K562 (cell line): ENCODE measurements around the gene TTC27. TPM values are rescaled to one million over a fixed set of nuclear protein-coding genes. Genes with fewer than 3 reads are reported as not detected.

ENCODE experiments used
- ATAC-seq: fragments of 200-7000 bp; cut with Tn5 transposase; 3 replicates; pipeline ENCODE4 v1.9.1; 2020; ENCODE audit warnings: moderate library complexity
- BruUV-seq: library from RNA; stranded (reverse); fragments of 400-500 nt; replicated peaks from 2 replicates; lab custom pipeline; 2021; lab: Mats Ljungman, UMichigan
- CTCF ChIA-PET: fragments of 300-600 bp; formaldehyde crosslinking; extraction: SDS; loops from one replicate; lab custom pipeline; 2021; ENCODE audit warnings: low intra/inter-chr PET ratio; lab: Yijun Ruan, JAX
- POLR2A ChIA-PET: fragments of 300-600, 350-650 bp; sonication (Branson Sonifier 250); formaldehyde crosslinking; extraction: SDS; loops from one replicate; lab custom pipeline; 2021; ENCODE audit warnings: antibody characterized with exemption, inconsistent platforms; lab: Yijun Ruan, JAX
- DNase-seq, 4 experiments: peaks; one replicate each; pipeline versions ENCODE4 v3.0.0 to v3.0.0-alpha.2; 2011 to 2018; ENCODE audit warnings: low spot score in 3 of 4, mixed read lengths in 3 of 4; ENCODE audit errors: extremely low read depth in 1 of 4
- FAIRE-seq: peaks from 2 replicates; lab custom pipeline; 2011; peaks lifted over from hg19 to GRCh38; lab: Jason Lieb, UNC
- H2AFZ ChIP-seq: 2 replicates; pipeline ENCODE4 v1.6.0; 2011; ENCODE audit warnings: low read depth, low read length, control low read depth, inconsistent platforms
- H3K27ac ChIP-seq: fragments of 200-600 bp; 3 replicates; pipeline ENCODE4 v1.8.0; 2011; ENCODE audit warnings: low read depth, mild to moderate bottlenecking, control low read depth, inconsistent platforms, low read length, moderate library complexity, mixed read lengths; ENCODE audit errors: extremely low read depth
- H3K27me3 ChIP-seq, 2 experiments: fragments of 300-600 bp in 1 of 2; 2 replicates in 1 of 2; 3 replicates in 1 of 2; pipeline versions ENCODE4 v1.6.0 to v1.8.0; 2011; ENCODE audit warnings: inconsistent platforms in 2 of 2, low read length in 2 of 2, mild to moderate bottlenecking in 1 of 2, mixed read lengths in 1 of 2, moderate library complexity in 1 of 2; ENCODE audit not compliant: control insufficient read depth in 2 of 2, insufficient read depth in 2 of 2
- H3K36me3 ChIP-seq: fragments of 300-600 bp; 3 replicates; pipeline ENCODE4 v1.8.0; 2011; ENCODE audit warnings: mild to moderate bottlenecking, low read length, inconsistent platforms; ENCODE audit not compliant: control insufficient read depth, insufficient read depth
- H3K4me1 ChIP-seq, 2 experiments: fragments of 200-600 bp in 1 of 2; replicated peaks in 1 of 2; 2 replicates in 1 of 2; 3 replicates in 1 of 2; pipeline versions ENCODE4 v1.5.1 to v1.8.0; 2011; ENCODE audit warnings: inconsistent platforms in 2 of 2, low read length in 2 of 2, mild to moderate bottlenecking in 1 of 2, mixed read lengths in 1 of 2, moderate library complexity in 1 of 2; ENCODE audit not compliant: control insufficient read depth in 2 of 2, insufficient read depth in 2 of 2
- H3K4me2 ChIP-seq: 2 replicates; pipeline ENCODE4 v1.6.1; 2011; ENCODE audit warnings: low read length, control low read depth, inconsistent platforms, mixed read lengths; ENCODE audit not compliant: insufficient read depth
- H3K4me3 ChIP-seq: fragments of 200-600 bp; sonication (generic), shearing (Covaris generic); 2 replicates; pipeline ENCODE4 v1.5.1; 2016; ENCODE audit warnings: control low read depth, inconsistent platforms
- H3K79me2 ChIP-seq: fragments of 200-600 bp; 3 replicates; pipeline ENCODE4 v1.8.0; 2011; ENCODE audit warnings: low read length, inconsistent platforms; ENCODE audit not compliant: control insufficient read depth, insufficient read depth
- H3K9ac ChIP-seq, 2 experiments: 2 replicates each; pipeline versions ENCODE4 v1.6.0 to v1.6.1; 2011; ENCODE audit warnings: low read depth in 2 of 2, low read length in 2 of 2, control low read depth in 1 of 2, inconsistent platforms in 1 of 2, mild to moderate bottlenecking in 1 of 2, mixed read lengths in 1 of 2; ENCODE audit not compliant: insufficient read depth in 1 of 2
- H3K9me1 ChIP-seq: one replicate; pipeline ENCODE4 v1.6.0; 2011; ENCODE audit warnings: inconsistent platforms, mild to moderate bottlenecking, low read length, moderate library complexity; ENCODE audit not compliant: control insufficient read depth, insufficient read depth
- H3K9me3 ChIP-seq: replicated peaks from 2 replicates; pipeline ENCODE4 v1.5.1; 2011; ENCODE audit warnings: low read depth, low read length, inconsistent platforms; ENCODE audit not compliant: control insufficient read depth, insufficient read depth
- H4K20me1 ChIP-seq: replicated peaks from 2 replicates; pipeline ENCODE4 v1.6.1; 2011; ENCODE audit warnings: low read length, inconsistent platforms, mixed read lengths; ENCODE audit not compliant: control insufficient read depth, insufficient read depth
- CCNT2 ChIP-seq: IDR thresholded peaks from 2 replicates; pipeline ENCODE4 v1.6.1; 2011; ENCODE audit warnings: borderline replicate concordance, low read depth, mild to moderate bottlenecking, moderate library complexity, mixed read lengths, low read length; ENCODE audit not compliant: insufficient read length; ENCODE audit errors: extremely low read depth
- E2F6 ChIP-seq, 2 experiments: IDR thresholded peaks; 2 replicates each; pipeline ENCODE4 v1.6.1; 2011; ENCODE audit warnings: borderline replicate concordance in 1 of 2, control low read depth in 1 of 2, low read depth in 1 of 2, low read length in 1 of 2, mild to moderate bottlenecking in 1 of 2, mixed read lengths in 1 of 2, moderate library complexity in 1 of 2; ENCODE audit not compliant: insufficient read depth in 1 of 2, insufficient read length in 1 of 2, poor library complexity in 1 of 2, severe bottlenecking in 1 of 2; ENCODE audit errors: extremely low read depth in 1 of 2
- ILK ChIP-seq: fragments of 450-650 bp; IDR thresholded peaks from 2 replicates; pipeline ENCODE4 v1.6.1; 2016; ENCODE audit warnings: missing genetic modification characterization, low read depth, mild to moderate bottlenecking, missing compliant biosample characterization, moderate library complexity, borderline replicate concordance
- JUN ChIP-seq, 2 experiments: sonication (generic) in 1 of 2; formaldehyde crosslinking in 1 of 2; IDR thresholded peaks; 2 replicates each; pipeline versions ENCODE4 v1.6.1 to v1.8.0; 2012 to 2022; ENCODE audit warnings: borderline replicate concordance in 2 of 2, mild to moderate bottlenecking in 2 of 2, improper control_type of control experiment in 1 of 2, low read depth in 1 of 2, low read length in 1 of 2, missing genetic modification reagents in 1 of 2
- KDM1A ChIP-seq, 2 experiments: fragments of 450-650 bp; IDR thresholded peaks; 2 replicates each; pipeline ENCODE4 v1.6.1; 2016; ENCODE audit warnings: mild to moderate bottlenecking in 2 of 2
- L3MBTL2 ChIP-seq: fragments of 450-650 bp; IDR thresholded peaks from 2 replicates; pipeline ENCODE4 v1.6.1; 2016; ENCODE audit warnings: mild to moderate bottlenecking, moderate library complexity
- NRF1 ChIP-seq, 2 experiments: fragments of 450-650 bp; IDR thresholded peaks in 1 of 2; conservative IDR thresholded peaks in 1 of 2; 2 replicates each; pipeline ENCODE4 v1.6.1; 2014; ENCODE audit warnings: mild to moderate bottlenecking in 2 of 2
- RBM14 ChIP-seq: fragments of 200-400 bp; formaldehyde crosslinking; IDR thresholded peaks from 2 replicates; pipeline ENCODE4 v1.6.1; 2018; ENCODE audit warnings: low read depth, mild to moderate bottlenecking, low read length, moderate library complexity, borderline replicate concordance; ENCODE audit not compliant: insufficient read depth
- RCOR1 ChIP-seq, 2 experiments: IDR thresholded peaks; 2 replicates each; pipeline ENCODE4 v1.6.1; 2012; ENCODE audit warnings: low read depth in 2 of 2, low read length in 2 of 2, borderline replicate concordance in 1 of 2, improper control_type of control experiment in 1 of 2
- RFX7 ChIP-seq: fragments of 250-450 bp; sonication (Bioruptor Pico); IDR thresholded peaks from 2 replicates; pipeline ENCODE4 v1.5.1; 2021; ENCODE audit warnings: mild to moderate bottlenecking
- SMARCA5 ChIP-seq: fragments of 450-650 bp; IDR thresholded peaks from 2 replicates; pipeline ENCODE4 v1.6.1; 2016
- SRSF9 ChIP-seq: fragments of 200-400 bp; formaldehyde crosslinking; IDR thresholded peaks from 2 replicates; pipeline ENCODE4 v1.6.1; 2017; ENCODE audit warnings: low read depth, low read length, borderline replicate concordance
- TCF15 ChIP-seq: fragments of 250-450 bp; sonication (Bioruptor Pico); IDR thresholded peaks from 2 replicates; pipeline ENCODE4 v1.8.0; 2022; ENCODE audit warnings: moderate library complexity, mild to moderate bottlenecking, inconsistent platforms
- ZC3H8 ChIP-seq: fragments of 450-650 bp; IDR thresholded peaks from 2 replicates; pipeline ENCODE4 v1.6.1; 2017
- WGBS: fragments of 100-300 bp; shearing (Covaris generic); methylation state at CpG from one replicate; pipeline ENCODE4 v1.1.6; 2016; ENCODE audit warnings: low coverage, mixed read lengths; ENCODE audit not compliant: insufficient coverage; ENCODE audit errors: missing lambda C conversion rate; 5-methylcytosine and 5-hydroxymethylcytosine counted together
- in situ Hi-C: fragments of 300-500 bp; cut with MboI; formaldehyde crosslinking; loops from 4 replicates; pipeline ENCODE4 v1.15.0; 2018; ENCODE audit warnings: inconsistent platforms, mixed read lengths
- intact Hi-C: fragments of 100-400 bp; cut with micrococcal nuclease; formaldehyde crosslinking; loops from 2 replicates; pipeline ENCODE4 v1.14.2; 2022
- polyA plus RNA-seq, 8 experiments: library from polyadenylated mRNA; depleted of rRNA in 4 of 8; stranded (reverse) in 5 of 8; unstranded in 3 of 8; fragments of >200 nt; fragmentation: Nextera tagmentation in 2 of 8; fragmentation: Illumina TruSeq in 1 of 8; extraction: Ambion mirVana in 2 of 8; extraction: Trizol in 1 of 8; gene quantifications; 2 replicates each; pipeline versions ENCODE4 v1.2.1 to v1.2.3, GENCODE V29; 2011 to 2014; ENCODE audit warnings: inconsistent platforms in 1 of 8, missing spikeins in 1 of 8
- total RNA-seq, 7 experiments: library from RNA; depleted of rRNA in 6 of 7; stranded (reverse); fragments of >200 nt in 6 of 7; fragmentation: Illumina TruSeq in 2 of 7; extraction: Trizol in 2 of 7; gene quantifications; 2 replicates each; pipeline versions ENCODE4 v1.2.1 to v1.2.3, GENCODE V29; 2011 to 2021; ENCODE audit warnings: low replicate concordance in 1 of 7
- TF ChIP-seq, protein P1 (sequence below): sonication (generic); formaldehyde crosslinking; IDR thresholded peaks from 2 replicates; pipeline ENCODE4 v1.8.0; 2022; ENCODE audit warnings: missing genetic modification reagents, mild to moderate bottlenecking, moderate library complexity, borderline replicate concordance
- TF ChIP-seq, protein P2 (sequence below): fragments of 450-650 bp; formaldehyde crosslinking; IDR thresholded peaks from 2 replicates; pipeline ENCODE4 v1.4.0; 2022; ENCODE audit warnings: missing genetic modification characterization

TTC27 gene
- total and polyA plus RNA-seq, 9 of the 15 experiments (the other 6 are each of a cell fraction or from before 2014, with no cell fraction given), result 44.3 to 93.4 (median 57.3) TPM

DNA sequence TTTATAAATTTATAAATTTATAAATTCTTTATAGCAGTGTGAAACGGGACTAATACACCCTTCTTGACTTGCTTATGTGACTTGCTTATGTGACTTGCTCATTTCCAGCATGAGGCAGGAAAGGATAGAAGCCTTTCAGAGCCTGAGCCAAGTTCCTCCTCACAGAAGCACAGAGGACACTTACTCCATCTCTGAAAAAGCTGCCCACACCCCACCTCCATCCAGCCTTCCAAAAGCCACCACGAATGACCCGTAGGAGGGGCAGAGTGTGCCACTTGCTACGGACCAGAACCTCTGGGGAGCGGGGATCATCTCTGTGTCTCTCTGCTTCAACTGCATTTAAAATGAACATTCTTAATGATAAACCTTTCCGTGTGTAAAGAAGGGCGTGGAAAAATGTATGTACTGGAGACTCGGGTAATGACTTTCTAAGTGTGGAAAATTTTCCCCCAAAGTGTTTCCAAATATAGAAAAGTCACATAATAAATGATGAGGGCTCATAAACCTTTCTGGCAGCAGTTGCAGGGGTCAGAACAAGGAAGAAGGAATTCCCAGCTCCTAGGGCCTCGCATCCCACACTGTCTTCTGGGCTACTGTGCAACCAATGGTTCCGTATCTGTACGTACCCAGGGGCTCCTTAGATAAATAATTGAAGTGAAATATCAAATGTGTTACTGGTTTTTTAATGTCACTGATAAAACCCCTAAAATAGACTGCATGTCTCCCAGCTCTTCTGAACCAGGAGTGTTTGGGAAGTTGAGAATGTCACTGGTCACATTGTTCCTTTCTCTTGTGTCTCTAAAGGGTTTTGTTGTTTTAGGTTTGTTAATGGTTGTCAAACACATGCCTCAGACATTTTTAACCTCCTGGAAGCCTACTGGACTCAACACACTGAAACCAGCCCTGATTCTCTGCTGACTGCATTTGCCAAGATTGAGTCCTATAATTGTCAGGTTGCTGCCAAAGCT is 214.4 kb downstream of the TTC27 start:
- in situ Hi-C loops (no loop called here), intact Hi-C loops (no loop called here)
- Histone ChIP-seq H3K27me3 (no peaks in the 10 kb centered on the region; a peak in 1 of 5 replicates), H3K79me2 (no peaks in the 10 kb centered on the region), H3K4me2 (no peak overlapping the region), H3K36me3 (no peaks in the 10 kb centered on the region), H3K9me1 (no peaks in the 10 kb centered on the region), H3K9ac (no peak overlapping the region), H4K20me1 (no peaks in the 10 kb centered on the region), H3K4me3 (no peak overlapping the region), H3K4me1 (peaks cover 3 to 5% of the 10 kb centered on the region in 2 experiments; a peak in 3 of 5 replicates), H3K9me3 (no peaks in the 10 kb centered on the region; the same call in none of the 2 replicates), H3K27ac (no peak overlapping the region), H2AFZ (no peak overlapping the region)
- 16% methylated on average over 11 of the region's 11 CpGs for WGBS
- CTCF ChIA-PET, result interaction anchor here (0.6 kb wide), 1 partner anchor 191 kb away, joined by 3 read pairs; no protein-coding TSS in a partner anchor
- no peak for FAIRE-seq
- POLR2A ChIA-PET, result interaction anchor here (1.6 kb wide), 1 partner anchor 36 kb away, joined by 3 read pairs; no protein-coding TSS in a partner anchor
- no peak for ATAC-seq
- no TSS peak for BruUV-seq
- DNase-seq, result no peak
- TF ChIP-seq E2F6 (IDR thresholded peaks at IDR 0.05; ENCODE audit: borderline replicate concordance in 1 of 2, extremely low read depth in 1 of 2, insufficient read depth in 1 of 2, insufficient read length in 1 of 2, low read depth in 1 of 2, low read length in 1 of 2, poor library complexity in 1 of 2, severe bottlenecking in 1 of 2), result no peak
- TF ChIP-seq, protein P1, sequence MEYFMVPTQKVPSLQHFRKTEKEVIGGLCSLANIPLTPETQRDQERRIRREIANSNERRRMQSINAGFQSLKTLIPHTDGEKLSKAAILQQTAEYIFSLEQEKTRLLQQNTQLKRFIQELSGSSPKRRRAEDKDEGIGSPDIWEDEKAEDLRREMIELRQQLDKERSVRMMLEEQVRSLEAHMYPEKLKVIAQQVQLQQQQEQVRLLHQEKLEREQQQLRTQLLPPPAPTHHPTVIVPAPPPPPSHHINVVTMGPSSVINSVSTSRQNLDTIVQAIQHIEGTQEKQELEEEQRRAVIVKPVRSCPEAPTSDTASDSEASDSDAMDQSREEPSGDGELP (CRISPR knock-in tag), result no peak
- no peak for TF ChIP-seq SMARCA5
- no peak for TF ChIP-seq RCOR1 (IDR thresholded peaks at IDR 0.05; ENCODE audit: borderline replicate concordance in 1 of 2, low read depth in 2 of 2, low read length in 2 of 2)
- TF ChIP-seq, protein P2, sequence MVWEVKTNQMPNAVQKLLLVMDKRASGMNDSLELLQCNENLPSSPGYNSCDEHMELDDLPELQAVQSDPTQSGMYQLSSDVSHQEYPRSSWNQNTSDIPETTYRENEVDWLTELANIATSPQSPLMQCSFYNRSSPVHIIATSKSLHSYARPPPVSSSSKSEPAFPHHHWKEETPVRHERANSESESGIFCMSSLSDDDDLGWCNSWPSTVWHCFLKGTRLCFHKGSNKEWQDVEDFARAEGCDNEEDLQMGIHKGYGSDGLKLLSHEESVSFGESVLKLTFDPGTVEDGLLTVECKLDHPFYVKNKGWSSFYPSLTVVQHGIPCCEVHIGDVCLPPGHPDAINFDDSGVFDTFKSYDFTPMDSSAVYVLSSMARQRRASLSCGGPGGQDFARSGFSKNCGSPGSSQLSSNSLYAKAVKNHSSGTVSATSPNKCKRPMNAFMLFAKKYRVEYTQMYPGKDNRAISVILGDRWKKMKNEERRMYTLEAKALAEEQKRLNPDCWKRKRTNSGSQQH (CRISPR knock-in tag), result no peak
- no peak for TF ChIP-seq L3MBTL2
- no peak for TF ChIP-seq CCNT2
- TF ChIP-seq RBM14, result no peak
- no peak for TF ChIP-seq SRSF9
- no peak for TF ChIP-seq RFX7 (CRISPR knock-in tag)
- no peak for TF ChIP-seq JUN (IDR thresholded peaks at IDR 0.05; ENCODE audit: borderline replicate concordance, low read depth, low read length)
- no peak for TF ChIP-seq JUN (CRISPR knock-in tag; IDR thresholded peaks at IDR 0.05; ENCODE audit: borderline replicate concordance)
- TF ChIP-seq ILK (tag), result no peak
- no peak for TF ChIP-seq ZC3H8
- no peak for TF ChIP-seq TCF15 (CRISPR knock-in tag)
- no peak for TF ChIP-seq KDM1A (IDR thresholded peaks at IDR 0.05)
- no peak for TF ChIP-seq NRF1 (conservative IDR thresholded peaks at IDR 0.05 in 1 of 2, IDR thresholded peaks at IDR 0.05 in 1 of 2)
